Measurements from ENCODE around the gene XRCC3.
"Not testable (repeated sequence)": the region's sequence is repeated elsewhere in the genome, so short reads cannot be mapped to it uniquely, and the experiment has no call there.

Gene XRCC3

GRCh38 chr14:103691655-103692054 lies 23.6 kb downstream of the XRCC3 start:
- H3K36me3 ChIP-seq (ENCODE audit: control insufficient read depth in 2 of 2, insufficient read depth in 1 of 2, low read length in 2 of 2) = peaks cover 23 to 69% of the 10 kb centered on the region in 2 experiments
- H3K4me3 ChIP-seq (ENCODE audit: low read depth, low read length); H3K27ac ChIP-seq (ENCODE audit: extremely low read depth, low read depth, low read length); H3K9me3 ChIP-seq (ENCODE audit: control insufficient read depth, insufficient read depth, low read depth, low read length); POLR2A ChIA-PET; H3K4me1 ChIP-seq (ENCODE audit: control insufficient read depth, insufficient read depth, low read length): not testable (repeated sequence)
- CTCF ChIA-PET = interaction anchor here (0.6 to 1.4 kb wide), 3 partner anchors 12 to 134 kb away, joined by 3 read pairs; no protein-coding TSS in a partner anchor

- TF ChIP-seq ZNF140 (tag by site-specific recombination; IDR thresholded peaks at IDR 0.05) (no peak), ZNF266 (tag by site-specific recombination; IDR thresholded peaks at IDR 0.05; ENCODE audit: low read depth) (no peak), ZNF362 (tag by site-specific recombination; IDR thresholded peaks at IDR 0.05) (no peak), ZNF175 (tag by site-specific recombination; IDR thresholded peaks at IDR 0.05) (no peak), GLIS1 (tag by site-specific recombination; IDR thresholded peaks at IDR 0.05) (no peak), ZNF121 (tag by site-specific recombination; IDR thresholded peaks at IDR 0.05) (no peak), ZNF747 (tag by site-specific recombination; IDR thresholded peaks at IDR 0.05) (no peak), ZNF76 (tag by site-specific recombination; IDR thresholded peaks at IDR 0.05; ENCODE audit: borderline replicate concordance, low read depth) (no peak), ZNF280D (tag by site-specific recombination; IDR thresholded peaks at IDR 0.05) (no peak), ZNF777 (tag by site-specific recombination; IDR thresholded peaks at IDR 0.05; ENCODE audit: borderline replicate concordance) (no peak), YY2 (tag by site-specific recombination; IDR thresholded peaks at IDR 0.05) (no peak), ZNF639 (tag by site-specific recombination; IDR thresholded peaks at IDR 0.05) (no peak), ZNF558 (tag by site-specific recombination; IDR thresholded peaks at IDR 0.05) (no peak), ZXDB (tag by site-specific recombination; IDR thresholded peaks at IDR 0.05) (no peak), ZNF596 (tag by site-specific recombination; IDR thresholded peaks at IDR 0.05) (no peak), ZNF785 (tag by site-specific recombination; IDR thresholded peaks at IDR 0.05) (no peak), ZNF138 (tag by site-specific recombination; IDR thresholded peaks at IDR 0.05; ENCODE audit: borderline replicate concordance) (no peak), ZNF391 (tag by site-specific recombination; IDR thresholded peaks at IDR 0.05; ENCODE audit: borderline replicate concordance, low read depth) (no peak)
- Histone ChIP-seq H3K9me3 (ENCODE audit: control insufficient read depth, insufficient read depth, low read depth, low read length) (no peaks in the 10 kb centered on the region), H3K4me3 (ENCODE audit: low read depth, low read length) (no peak overlapping the region), H3K27ac (ENCODE audit: extremely low read depth, low read depth, low read length) (no peak overlapping the region), H3K36me3 (ENCODE audit: control insufficient read depth in 2 of 2, insufficient read depth in 1 of 2, low read length in 2 of 2) (peaks cover 23 to 78% of the 10 kb centered on the region in 2 experiments), H3K4me1 (ENCODE audit: control insufficient read depth, insufficient read depth, low read length) (no peaks in the 10 kb centered on the region)
- ChIA-PET POLR2A (interaction anchor here (1.0 kb wide), 1 partner anchor 25 kb away, joined by 4 read pairs; the partner anchor contains the start of genes XRCC3 and ZFYVE21), CTCF (no interaction called here)
These were observed 24.9 kb downstream of the XRCC3 start for GRCh38 chr14:103690332-103690731.

Measured in HEK293 (cell line).